GM13977 (cell line): Measurements from ENCODE around the gene C6orf118.

ENCODE experiments used
- DNase-seq: peaks from one replicate; pipeline ENCODE4 v3.0.0; 2012; ENCODE audit warnings: low spot score
- in situ Hi-C: fragments of 300-500 bp; cut with MboI; formaldehyde crosslinking; loops from one replicate; pipeline ENCODE4 v1.12.0; 2022; ENCODE audit warnings: low sequenced_read_pairs, low pct_unique_long_range_greater_than_20kb, mixed read lengths, inconsistent platforms; ENCODE audit not compliant: unreplicated experiment
- TF ChIP-seq, protein P1 (sequence below): IDR thresholded peaks from 2 replicates; pipeline ENCODE4 v1.5.1; 2012; ENCODE audit warnings: mild to moderate bottlenecking, control low read depth; ENCODE audit not compliant: insufficient read depth; ENCODE audit errors: extremely low read depth, missing control alignments

The C6orf118 gene

DNA sequence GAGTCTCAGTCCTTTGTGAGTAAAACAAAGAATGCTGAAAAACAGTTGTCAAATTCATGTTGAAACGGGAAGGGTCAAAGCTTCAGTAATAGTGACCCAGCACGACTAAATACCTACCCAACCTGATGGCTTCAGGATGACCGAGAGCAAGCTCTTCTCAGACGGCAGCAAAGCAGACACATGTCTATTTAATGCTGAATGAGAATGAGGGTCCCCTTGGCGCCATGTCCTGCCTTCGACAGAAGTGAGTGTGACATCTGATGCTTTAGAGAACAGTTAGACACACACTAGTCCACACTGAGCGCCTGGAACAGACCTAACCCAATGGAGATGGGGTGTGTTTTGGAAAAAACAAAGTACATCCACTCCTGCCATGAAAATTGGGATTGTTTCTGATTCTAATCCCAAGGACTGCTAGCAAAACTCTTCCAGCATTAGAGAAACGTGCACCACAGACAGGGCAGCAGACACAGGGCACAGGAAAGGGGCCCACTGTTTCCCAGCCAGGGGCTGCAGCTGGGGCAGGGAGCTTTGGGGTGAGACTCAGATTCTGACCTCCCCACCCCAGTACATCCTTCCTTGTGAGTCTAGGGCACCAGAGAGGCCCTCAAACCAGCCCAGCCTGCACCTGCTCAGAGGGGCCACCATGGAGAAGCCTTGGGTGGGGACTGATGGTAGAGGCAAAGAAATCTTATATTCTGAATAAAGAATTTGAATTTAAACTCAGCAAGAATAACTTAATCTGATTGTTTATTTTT, 76.5 kb downstream of the C6orf118 start:
- TF ChIP-seq, protein P1, sequence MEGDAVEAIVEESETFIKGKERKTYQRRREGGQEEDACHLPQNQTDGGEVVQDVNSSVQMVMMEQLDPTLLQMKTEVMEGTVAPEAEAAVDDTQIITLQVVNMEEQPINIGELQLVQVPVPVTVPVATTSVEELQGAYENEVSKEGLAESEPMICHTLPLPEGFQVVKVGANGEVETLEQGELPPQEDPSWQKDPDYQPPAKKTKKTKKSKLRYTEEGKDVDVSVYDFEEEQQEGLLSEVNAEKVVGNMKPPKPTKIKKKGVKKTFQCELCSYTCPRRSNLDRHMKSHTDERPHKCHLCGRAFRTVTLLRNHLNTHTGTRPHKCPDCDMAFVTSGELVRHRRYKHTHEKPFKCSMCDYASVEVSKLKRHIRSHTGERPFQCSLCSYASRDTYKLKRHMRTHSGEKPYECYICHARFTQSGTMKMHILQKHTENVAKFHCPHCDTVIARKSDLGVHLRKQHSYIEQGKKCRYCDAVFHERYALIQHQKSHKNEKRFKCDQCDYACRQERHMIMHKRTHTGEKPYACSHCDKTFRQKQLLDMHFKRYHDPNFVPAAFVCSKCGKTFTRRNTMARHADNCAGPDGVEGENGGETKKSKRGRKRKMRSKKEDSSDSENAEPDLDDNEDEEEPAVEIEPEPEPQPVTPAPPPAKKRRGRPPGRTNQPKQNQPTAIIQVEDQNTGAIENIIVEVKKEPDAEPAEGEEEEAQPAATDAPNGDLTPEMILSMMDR = no peak
- in situ Hi-C loops = no loop called here
- DNase-seq = no peak

DNA sequence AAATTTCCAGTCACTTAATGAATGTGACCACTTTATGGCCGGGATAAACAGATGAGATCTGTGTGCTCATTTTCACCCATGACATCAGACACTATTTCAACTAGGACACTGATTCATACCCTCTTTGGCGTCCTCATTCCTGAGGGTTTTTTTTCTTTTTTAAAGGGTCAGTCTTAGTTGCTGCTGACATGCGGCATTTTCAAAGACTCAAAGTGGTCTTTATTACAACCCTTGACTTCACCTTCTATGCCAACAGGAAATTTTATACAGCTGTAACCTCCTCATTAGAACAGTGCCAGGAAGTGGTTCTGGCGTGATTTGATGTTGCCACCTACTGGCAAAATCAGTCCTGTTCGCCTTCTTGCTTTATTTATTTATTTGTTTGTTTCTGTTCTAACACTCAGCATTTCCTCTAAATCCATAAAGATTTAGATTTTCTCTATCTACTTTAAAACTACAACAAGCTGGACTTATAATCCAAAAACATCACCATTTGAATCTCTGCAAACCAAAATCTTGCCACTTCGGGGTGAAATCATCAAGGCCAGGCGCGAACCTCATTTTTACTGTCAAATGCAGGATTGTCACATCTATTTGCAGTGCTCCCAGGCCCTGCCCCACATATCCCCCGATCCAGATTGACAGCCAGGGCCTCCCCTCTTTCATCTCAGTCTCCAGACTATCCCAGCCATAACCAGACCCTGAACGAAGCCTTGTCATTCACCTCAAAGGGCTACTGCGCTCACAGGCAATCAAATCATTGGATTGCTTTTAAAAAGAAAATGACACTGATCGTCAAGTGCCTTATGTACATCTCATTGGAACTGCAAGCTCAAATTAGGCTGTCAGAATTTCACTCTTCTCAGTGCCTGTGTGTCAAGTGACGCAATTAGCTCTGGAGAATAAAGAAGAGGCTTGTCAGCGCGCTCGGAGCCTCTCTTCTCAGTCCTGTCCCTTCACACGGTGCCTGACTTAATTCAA, 77.5 kb downstream of the C6orf118 start:
- DNase-seq = no peak
- TF ChIP-seq, protein P1 = no peak
- in situ Hi-C loops = no loop called here

DNA sequence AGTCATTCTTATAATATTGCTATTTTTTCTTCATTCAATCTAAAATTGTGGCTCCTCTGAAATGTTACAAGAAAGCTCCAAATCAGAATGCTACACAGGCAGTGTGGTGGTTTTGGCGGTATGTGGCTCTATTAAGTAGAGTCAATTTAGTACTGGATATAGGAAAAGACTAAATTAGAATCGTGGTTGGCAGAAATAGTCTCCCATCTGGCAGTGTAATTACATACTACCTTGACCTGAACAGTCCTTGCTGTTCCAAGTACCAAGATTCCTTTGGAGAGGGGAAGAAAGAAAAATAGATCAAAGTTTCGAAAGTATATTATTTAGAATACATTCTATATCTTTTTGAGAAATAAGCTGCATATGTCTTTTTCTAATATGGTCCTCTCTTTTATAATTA, 78.2 kb downstream of the C6orf118 start:
- in situ Hi-C loops = no loop called here
- no peak for DNase-seq
- TF ChIP-seq, protein P1 = no peak
